Ureter (tissue), 1 donor: ENCODE measurements around the gene FSD1. TPM values are rescaled to one million over a fixed set of nuclear protein-coding genes. Genes with fewer than 3 reads are reported as not detected.
"Not testable (repeated sequence)": the region's sequence is repeated elsewhere in the genome, so short reads cannot be mapped to it uniquely, and the experiment has no call there.

Experiments
- DNase-seq: peaks from one replicate; pipeline ENCODE4 v3.0.0-alpha.2; 2020; ENCODE audit warnings: low spot score
- total RNA-seq: library from RNA; stranded (reverse); gene quantifications from one replicate; pipeline ENCODE4 v1.2.4, GENCODE V29; 2023
- donor health status: DM: yes; HTN: yes; CAD: no.

Gene FSD1
- not detected for total RNA-seq

GRCh38 chr19:4304538-4305256 lies at the start of gene FSD1:
TSS of gene FSD1 (plus strand) at chr19:4304598. CDS start at chr19:4304747, 149 bp downstream.
- no peak for DNase-seq

DNA sequence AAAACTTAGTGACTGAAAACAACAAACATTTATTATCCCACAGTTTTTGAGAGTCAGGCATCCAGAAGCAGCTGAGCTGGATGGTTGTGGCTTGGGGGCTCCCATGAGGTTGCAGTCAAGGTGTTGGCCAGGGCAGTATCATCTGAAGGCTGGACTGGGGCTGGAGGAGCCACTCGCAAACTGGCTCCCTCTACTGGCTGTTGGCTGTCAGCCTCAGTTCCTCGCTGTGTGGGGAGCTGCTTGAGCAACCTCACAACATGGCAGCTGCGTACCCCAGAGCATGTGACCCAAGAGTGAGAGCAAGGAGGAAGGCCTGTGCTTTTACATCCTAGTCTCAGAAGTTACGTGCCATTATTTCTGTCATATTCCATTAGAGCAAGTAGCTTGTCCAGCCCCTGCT lies 47.8 kb upstream of the FSD1 start:
- DNase-seq, result no peak

GRCh38 chr19:4257025-4257424 lies 47.4 kb upstream of the FSD1 start:
- no peak for DNase-seq

DNA sequence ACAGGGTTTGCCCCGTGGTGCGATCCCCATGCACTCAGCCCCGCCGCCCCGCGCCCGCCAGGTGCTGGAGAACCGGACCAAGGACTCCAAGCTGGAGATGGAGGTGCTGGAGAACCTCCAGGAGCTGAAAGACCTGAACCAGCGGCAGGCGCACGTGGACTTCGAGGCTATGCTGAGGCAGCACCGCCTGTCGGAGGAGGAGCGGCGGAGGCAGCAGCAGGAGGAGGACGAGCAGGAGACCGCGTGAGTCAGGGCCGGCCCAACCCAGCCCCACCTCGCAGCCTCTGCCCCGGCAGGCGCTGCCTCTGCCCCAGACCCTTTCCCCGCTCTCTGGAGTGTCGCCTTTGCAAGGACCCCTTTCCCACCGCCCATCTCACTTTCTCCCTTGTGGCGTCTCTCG lies 46.2 kb upstream of the FSD1 start:
- DNase-seq, result no peak

GRCh38 chr19:4260613-4261191 lies 43.7 kb upstream of the FSD1 start:
- DNase-seq, result no peak

DNA sequence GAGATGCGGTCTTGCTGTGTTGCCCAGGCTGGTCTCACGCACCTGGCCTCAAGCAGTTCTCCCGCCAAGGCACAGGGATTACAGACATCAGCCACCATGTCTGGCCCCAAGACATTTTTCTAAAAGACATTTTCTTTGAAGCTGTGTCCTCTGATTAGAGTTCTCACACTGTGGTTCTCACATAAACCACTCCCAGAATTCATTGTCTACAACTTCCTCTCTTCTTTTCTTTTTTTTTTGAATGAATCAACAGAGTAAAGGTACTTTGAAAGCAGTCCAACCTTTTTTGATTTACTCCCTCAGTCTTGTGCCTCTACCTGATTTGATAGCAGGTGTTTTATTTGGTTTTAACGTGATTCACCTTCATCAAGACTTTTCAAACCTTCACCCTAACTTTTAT lies 39.6 kb upstream of the FSD1 start:
- no peak for DNase-seq

- DNase-seq, result no peak
Measured at GRCh38 chr19:4266253-4267000, 38.0 kb upstream of the FSD1 start.

- DNase-seq, result no peak
Measured at GRCh38 chr19:4267101-4267900, 37.1 kb upstream of the FSD1 start.

DNA sequence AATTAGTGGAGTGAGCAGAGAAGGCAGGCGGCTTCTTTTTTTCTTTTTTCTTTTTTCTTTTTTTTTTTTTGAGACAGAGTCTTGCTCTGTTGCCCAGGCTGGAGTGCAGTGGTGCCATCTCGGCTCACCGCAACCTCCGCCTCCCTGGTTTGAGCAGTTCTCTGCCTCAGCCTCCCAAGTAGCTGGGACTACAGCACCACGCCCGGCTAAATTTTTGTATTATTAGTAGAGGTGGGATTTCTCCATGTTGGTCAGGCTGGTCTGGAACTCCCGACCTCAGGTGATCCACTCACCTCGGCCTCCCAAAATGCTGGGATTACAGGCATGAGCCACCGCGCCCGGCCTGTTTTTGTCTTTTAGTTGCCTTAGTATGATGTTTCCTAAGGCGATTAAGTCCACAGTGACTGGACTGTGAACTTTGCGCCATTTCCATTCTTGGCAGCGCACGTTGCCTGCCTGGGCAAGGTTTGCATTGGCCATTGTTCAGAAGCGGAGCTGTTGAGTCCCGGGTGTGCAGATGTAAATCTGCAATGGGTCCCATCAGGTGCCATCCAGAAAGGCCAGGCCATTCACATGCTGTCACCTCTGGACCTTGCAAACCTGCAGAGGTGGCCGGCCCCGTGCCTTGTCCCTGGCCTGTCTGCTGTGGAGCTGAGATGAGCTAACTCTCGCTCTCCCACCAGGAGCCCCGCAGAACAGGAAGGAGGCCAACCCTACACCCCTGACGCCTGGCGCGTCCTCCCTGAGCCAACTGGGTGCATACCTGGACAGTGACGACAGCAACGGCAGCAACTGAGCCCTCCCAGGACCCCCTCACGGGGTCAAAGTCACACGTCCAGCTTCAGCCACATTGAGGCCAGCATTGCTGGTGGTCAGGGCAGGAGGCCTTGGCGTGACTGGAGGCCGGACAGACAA lies 36.2 kb upstream of the FSD1 start:
- DNase-seq, result peak; percentile 72

DNA sequence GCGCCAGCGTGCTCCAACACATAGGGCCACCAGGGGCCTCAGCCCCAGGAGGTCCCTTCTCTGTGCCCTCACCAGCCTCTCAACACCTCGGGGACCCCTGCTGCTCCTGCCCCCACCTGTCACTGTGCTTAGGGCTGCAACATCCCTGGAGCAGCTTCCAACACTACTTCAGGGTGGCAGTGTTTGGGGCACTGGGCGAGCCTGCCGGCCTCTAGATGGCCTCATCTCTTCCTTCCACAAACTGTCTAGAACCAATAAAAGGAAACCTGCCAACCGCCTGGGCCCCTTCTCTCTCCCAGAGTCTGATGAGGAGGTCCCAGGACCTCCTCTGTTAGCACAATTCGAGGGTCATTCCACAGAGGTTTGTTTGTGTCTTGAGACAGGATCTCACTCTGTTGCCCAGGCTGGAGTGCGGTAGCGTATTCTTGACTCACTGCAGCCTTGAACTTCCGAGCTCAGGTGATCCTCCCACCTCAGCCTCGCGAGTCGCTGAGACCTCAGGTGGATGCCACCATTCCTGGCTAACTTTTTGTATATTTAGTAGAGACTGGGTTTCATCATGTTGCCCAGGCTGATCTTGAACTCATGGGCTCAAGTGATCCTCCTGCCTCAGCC lies 35.5 kb upstream of the FSD1 start:
- no peak for DNase-seq

DNA sequence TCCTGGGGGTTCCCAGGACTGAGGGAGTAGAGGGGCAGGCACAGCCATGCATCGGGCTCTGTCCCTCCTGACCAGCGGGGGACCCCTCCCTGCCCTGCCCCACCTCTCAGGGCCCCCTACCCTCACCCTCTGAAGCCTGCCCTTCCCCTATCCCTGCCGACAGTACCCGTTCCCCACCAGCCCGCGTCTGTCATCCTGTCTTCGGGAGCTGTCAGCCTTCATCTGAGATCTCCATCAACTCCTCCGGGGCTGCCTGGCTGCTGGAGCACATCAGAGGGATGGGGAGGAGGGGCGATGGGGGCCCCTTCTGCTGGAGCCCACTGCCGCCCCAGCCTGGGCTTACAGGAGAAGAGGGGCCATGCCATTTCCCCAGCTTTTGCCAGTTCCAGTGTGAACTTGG lies 31.5 kb upstream of the FSD1 start:
- DNase-seq, result no peak

GRCh38 chr19:4274321-4274686 lies 30.1 kb upstream of the FSD1 start:
- not testable (repeated sequence) for DNase-seq

- DNase-seq, result no peak
Measured at GRCh38 chr19:4277191-4277696, 27.2 kb upstream of the FSD1 start.

GRCh38 chr19:4278010-4278409 lies 26.4 kb upstream of the FSD1 start:
- DNase-seq, result no peak

GRCh38 chr19:4278419-4279266 lies 25.8 kb upstream of the FSD1 start, which contains the start of gene SHD:
TSS of gene SHD (plus strand) at chr19:4279266. CDS start at chr19:4280064, 798 bp downstream.
- no peak for DNase-seq

DNA sequence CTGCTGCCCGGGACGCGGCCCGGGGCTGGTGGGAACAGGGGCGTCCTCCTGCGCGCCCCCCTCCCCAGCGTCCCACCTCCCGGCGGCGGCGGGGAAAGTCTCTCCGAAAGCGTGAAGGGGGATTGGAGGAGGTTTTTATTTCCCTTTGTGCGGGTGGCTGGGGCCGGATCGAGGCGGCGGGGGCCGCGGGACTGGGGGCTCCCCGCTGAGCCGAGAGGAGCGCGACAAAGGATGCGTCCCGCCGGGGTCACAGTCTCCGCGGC lies 25.2 kb upstream of the FSD1 start:
- no peak for DNase-seq

GRCh38 chr19:4279530-4280422 lies 24.6 kb upstream of the FSD1 start:
- no peak for DNase-seq

GRCh38 chr19:4284176-4284958 lies 20.0 kb upstream of the FSD1 start:
- no peak for DNase-seq
